ENCODE results near the gene RBMX.
A peak's percentile ranks its signal among the peaks of the same experiment; 100 is the strongest.
"Not testable (repeated sequence)": the region's sequence is repeated elsewhere in the genome, so short reads cannot be mapped to it uniquely, and the experiment has no call there.

The RBMX gene

DNA sequence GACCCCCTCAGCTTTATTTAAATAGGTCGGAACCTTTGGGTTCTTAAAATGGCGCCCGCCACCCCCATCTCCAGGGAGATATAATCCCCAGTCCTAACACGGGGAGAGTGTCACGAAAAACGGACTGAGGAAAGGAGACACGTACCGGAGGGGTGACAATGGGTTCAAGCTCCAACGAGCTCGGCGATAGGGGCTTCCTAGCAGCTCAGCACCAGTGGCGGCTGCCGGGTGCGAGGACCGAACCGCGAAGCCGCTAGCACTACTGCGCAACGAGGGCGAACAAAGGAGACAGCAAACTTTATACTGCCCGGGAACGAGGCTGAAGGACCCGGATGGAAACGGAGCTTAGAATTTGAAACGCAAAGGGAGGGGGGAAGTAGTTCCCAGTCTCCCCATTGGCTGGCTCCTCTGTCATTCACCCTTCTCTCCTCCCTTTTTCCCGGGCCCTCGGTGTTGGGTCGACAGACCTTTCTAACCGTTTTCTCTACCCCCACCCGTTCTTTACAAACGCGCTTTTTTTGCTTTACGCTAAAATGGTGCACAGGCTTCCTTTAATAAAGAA is at the start of gene RBMX:
Gene RBMX (minus strand): TSS at position 274 of the 562 bp plus-strand sequence. CDS start 1,298 bp downstream, outside the sequence.
- DNase-seq: peak; percentile 89

DNA sequence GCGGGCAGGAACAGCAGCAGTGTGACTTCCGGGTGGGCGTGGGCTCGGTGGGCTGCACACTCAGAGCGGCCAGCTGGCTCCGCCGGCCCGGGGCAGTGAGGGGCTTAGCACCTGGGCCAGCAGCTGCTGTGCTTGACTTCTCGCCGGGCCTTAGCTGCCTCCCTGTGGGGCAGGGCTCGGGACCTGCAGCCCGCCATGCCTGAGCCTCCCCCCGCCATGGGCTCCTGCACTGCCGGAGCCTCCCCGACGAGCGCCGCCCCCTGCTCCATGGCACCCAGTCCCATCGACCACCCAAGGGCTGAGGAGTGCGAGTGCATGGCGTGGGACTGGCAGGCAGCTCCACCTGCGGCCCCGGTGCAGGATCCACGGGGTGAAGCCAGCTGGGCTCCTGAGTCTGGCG is 40.9 kb upstream of the RBMX start:
- not testable (repeated sequence) for DNase-seq

DNA sequence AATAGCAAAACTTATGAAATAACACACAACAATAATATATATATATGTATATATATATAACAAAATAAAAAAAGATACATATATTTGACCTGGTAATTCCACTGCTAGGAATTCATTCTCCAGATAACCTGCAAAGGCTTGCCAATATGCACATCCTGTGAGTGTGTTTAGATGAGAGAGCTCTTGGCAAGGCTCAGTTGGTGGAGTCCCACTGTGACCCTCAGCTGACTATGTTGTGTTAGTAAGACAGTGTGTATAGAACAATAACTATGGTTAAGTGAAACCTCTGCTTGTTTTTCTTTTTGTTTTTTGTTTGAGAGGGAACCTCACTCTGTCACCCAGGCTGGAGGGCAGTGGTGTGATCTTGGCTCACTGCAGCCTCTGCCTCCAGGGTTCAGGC is 39.5 kb upstream of the RBMX start:
- DNase-seq: no peak

DNA sequence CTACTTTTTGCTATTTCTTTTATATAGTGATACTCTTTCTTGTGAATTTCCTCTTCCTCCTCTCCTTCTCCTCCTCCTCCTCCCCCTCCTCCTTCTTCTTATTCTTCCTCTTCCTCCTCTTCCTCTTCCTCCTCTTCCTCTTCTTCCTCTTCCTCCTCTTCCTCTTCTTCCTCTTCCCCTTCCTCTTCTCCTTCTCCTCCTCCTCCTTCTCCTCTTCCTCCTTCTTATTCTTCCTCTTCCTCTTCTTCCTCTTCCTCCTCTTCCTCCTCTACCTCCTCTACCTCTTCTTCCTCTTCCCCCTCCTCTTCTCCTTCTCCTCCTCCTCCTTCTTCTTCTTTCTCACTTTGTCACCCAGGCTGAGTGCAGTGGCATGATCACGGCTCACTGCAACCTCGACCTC is 36.3 kb upstream of the RBMX start:
- DNase-seq: no peak

DNA sequence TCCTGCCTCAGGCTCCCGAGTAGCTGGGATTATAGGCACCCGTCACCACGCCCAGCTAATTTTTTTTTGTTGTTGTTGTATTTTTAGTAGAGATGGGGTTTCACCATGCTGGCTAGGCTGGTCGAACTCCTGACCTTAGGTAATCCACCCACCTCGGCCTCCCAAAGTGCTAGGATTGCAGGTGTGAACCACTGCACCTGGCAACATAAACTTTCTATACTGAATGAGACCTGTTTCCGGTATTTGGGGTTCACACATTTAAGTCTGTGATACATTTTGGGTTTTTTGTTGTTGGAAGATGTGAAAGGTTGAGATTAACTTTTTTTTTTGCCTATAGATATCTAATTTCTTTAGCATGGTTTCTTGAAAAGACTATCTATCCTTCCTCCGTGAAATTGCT is 31.1 kb upstream of the RBMX start:
- not testable (repeated sequence) for DNase-seq

DNA sequence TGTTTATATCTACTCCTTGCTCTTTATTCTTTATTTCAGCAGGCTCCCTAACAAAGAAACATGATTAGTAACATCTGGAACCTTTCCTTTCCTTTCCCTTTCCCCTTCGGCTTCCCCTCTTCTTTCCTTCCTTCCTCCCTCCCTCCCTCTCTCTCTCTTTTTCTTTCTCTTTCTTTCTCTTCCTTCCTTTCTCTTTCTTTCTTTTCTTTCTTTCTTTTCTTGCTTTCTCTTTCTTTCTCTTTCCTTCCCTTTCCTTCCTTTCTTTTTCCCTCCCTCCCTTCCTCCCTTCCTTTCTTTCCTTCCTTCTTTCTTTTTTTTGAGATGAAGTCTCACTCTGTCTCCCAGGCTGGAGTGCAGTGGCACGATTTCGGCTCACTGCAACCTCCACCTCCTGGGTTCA is 30.7 kb upstream of the RBMX start:
- DNase-seq: no peak

DNA sequence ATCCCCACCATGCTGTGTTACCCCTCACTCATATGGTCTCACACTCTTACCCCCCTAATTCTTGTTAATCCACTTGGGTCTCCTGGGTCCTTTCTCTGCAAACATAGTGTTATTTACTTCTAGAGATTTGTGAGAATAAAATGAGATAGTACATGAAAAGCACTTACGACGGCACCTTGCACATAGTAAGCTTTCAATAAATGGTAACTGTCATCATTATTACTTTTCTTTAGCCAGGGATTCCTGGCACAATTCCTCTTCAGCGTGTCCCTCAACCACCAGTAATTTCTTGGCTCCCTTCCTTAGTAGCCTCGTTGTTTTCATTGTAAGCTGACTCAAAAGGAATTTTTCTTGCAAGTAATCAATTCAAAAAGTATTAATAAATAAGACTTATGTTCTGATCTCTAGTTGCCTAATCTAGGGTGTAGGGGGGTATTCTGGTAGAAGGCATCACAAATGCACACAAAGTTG is 30.1 kb upstream of the RBMX start:
- DNase-seq: no peak

DNA sequence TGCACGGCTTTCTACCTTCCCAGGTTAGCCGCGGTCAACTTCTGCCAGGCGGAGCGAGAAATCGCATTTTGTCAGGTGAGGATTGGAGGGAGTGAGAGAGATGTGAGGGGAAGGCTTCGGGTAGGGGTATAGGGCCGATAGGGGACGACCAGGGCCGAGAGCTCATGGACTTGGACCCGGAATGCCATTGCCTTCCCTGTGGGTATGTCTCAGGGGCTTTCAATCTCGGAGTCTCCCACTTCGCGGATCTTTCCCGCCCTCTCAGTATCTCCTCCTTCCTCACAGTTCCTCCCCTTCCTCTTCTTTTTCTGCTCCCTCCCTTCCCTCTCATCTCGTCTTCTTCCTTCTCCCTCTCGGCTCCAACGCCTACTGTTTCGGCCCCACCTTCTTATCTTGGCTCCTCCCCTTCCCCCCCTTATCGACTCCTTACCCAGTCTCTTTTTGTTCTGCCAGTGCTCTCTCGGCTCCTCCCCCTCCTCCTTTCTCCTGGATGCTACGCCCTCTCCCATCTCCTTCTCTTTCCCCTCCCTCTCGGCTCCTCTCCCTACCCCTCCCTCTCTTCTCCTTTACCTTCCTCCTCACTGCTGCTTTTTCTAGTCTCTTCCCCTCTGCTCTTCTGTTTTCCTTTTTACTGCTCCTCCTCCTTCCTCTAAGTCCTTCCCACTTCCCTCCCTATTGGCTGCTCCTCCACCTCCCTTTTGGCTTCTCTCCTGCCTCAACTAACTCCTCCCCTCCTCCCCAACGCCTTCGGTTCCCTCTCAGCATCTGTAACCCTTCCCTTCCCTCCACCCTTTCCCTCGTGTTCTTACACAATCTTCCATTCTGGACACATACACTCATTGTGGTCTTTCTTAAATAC is 29.4 kb upstream of the RBMX start:
- peak; percentile 87 for DNase-seq

DNA sequence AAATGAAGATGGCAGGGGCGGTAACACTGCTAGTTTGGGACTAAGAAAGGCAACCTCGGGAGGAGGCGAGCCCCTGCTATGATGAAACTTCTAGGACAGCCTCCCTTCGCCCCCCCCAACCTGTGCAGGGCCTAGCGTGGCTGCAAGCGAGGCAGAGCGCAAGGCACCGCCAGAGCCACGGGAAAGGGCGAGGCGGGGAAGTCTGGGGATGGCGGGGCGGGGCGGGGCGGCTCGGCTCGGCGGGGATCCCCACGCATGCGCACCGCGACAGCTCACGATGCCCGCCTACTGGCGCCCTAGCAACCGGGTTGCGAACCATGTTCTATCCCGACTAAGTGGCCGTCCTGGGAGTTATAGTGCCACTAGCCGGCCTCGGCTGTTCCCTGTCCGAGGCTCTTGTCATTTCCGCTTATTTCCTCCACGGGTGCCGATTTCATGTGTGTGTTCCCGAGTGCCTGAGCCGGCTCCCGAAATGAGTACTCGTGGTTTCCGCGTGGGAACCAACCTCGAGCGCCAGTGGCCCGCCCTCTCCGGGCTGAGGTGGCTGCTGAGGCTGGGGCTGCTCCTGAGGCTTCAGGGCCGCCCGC is 28.7 kb upstream of the RBMX start:
- peak; percentile 65 for DNase-seq

DNA sequence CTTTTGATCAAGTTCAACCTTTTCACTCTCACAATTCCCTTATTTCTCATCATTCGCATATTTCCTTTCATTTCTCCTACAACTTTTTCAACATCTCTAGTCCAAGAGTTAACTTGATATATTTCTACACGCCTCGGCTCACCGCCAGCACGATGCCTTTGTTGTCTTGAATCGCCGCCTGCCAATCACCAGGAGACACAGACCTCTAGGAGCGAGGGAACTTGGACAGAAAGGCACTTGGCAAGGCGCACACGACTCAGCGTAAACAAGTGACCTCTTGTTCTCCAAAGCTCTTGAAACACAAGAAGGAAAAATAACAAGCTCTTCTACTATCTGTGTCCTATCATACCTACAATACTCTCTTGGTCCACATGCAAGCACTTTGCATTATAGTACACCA is 27.1 kb upstream of the RBMX start:
- no peak for DNase-seq

DNA sequence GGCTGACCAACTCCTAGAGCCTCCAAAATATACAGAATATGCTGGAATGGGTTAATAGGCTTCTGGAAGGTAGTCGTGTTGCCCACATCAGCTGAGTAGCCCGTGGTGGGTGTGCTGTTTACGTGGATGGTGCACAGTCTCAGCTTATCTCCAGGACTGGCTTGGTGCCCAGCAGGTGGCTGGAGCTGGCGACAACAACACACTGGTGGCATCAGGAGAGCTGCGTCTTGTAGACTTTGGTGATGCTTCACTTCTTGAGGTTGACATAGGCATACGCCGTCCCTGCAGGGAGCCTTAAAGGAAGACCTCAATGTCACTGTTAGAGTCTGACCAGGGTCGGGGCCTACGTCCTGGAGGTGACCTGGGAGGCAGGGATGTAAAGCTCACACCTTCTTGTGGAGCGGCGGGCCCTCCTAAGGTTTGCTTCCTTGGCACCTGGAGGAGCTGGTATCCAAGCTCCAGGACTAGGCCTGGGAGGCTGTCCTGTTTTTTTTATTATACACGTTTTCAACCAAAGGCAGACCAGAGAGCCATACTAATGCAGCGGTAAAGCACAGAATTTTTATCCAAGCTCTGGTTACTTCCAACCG is 26.5 kb upstream of the RBMX start:
- DNase-seq: no peak

DNA sequence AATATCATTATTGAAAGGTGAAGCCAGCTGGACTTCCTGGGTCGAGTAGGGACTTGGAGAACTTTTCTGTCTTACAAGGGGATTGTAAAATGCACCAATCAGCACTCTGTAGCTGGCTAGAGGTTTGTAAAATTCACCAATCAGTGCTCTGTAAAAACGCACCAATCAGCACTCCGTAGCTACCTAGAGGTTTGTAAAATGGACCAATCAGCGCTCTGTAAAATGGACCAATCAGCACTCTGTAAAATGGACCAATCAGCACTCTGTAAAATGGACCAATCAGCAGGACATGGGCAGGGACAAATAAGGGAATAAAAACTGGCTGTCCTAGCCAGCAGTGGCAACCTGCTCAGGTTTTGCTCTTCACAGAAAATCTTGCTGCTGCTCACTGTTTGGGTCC is 23.5 kb upstream of the RBMX start:
- not testable (repeated sequence) for DNase-seq

DNA sequence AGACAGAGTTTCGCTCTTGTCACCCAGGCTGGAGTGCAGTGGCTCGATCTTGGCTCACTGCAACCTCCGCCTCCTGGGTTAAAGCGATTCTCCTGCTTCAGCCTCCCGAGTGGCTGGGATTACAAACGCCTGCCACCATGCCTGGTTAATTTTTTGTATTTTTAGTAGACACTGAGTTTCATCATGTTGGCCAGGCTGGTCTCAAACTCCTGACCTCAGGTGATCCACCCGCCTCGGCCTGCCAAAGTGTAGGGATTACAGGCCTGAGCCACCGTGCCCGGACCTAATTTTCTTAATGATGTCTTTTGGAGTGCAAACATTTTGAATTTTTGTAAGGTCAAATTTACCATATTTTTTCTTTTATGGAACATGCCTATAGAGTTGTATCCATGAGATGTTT is 19.5 kb upstream of the RBMX start:
- not testable (repeated sequence) for DNase-seq

DNA sequence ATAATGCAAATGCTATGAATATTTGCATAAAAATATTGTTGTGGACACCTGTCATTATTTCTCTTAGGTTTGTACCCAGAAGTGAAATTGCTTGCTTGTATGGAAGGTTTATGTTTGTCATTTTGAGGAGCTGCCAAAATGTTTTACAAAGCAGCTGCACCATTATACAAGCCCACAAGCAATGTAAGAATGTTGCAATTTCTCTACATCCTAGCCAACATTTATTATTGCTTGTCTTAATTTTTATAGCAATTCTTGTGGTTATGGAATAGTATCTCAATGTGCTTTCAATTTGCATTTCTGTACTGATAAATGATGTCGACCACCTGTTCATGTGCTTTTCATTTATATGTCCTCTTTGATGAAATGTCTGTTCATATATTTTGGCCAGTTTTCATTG is 18.7 kb upstream of the RBMX start:
- no peak for DNase-seq

DNA sequence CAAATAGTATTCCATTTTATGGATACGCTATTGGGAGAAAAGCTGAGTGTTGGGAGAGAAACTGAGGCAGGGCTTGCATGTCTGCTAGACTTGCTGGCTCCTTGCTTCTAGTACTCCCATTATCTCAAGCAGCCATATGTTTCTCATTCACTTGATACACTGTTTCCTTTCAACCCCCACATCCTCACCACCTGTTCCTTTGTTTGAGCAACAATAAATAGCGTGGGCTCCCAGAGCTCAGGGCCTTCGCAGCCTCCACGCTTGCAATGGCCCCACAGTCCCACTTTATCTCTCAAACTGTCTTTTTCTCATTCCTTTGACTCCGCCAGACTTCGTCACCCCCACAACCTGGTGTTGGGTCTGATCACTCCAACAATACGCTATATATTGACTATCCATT is 18.2 kb upstream of the RBMX start:
- not testable (repeated sequence) for DNase-seq

DNA sequence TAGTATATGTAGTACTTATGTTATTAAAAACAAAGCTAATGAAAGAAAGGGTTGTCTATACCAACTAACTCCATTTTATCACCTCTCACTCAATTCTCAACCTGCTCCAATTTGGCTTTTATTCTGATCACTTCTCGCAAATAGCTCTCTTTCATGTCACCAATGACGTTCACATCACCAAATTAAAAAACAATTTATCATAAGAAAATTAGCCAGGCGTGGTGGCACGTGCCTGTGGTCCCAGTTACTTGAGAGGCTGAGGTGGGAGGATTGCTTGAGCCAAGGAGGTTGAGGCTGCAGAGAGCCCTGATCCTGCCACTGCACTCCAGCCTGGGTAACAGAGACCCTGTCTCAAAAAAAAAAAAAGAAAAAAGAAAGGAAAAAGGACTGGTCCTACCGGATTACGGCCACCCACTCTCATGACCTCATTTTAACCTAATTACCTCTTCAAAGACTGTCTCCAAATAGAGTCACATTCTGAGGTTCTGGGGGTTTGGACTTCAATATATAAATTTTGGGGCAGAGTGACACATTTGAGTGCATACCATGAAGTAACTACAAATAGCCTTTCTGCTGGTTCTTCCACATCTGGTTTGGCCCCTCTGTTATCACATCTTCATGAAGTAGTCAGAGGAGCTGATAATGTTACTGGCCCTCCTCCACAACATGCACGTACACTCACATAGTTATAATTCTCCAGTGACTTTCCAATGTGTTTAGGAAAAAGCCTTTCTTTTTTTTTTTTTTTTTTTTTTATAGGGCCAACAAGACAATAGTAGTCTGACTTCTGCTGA is 15.8 kb upstream of the RBMX start:
- no peak for DNase-seq

DNA sequence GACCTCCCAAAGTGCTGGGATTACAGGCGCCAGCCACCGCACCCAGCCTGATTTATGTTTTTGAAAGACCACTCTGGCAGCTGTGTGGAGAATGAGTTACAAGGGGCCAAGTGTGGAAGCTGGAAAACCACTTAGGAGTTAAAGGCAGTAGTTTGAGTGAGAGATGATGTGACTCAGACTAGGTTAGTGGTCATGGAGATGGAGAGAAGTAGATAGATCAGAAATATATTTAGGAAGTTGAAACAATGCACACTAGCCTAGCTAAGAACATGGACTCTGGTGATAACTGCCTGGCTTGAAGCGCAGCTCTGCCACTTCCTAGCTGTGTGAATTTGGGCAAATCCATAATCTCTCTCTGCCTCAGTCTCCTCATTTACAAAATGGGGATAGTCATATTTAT is 11.9 kb upstream of the RBMX start:
- no peak for DNase-seq

DNA sequence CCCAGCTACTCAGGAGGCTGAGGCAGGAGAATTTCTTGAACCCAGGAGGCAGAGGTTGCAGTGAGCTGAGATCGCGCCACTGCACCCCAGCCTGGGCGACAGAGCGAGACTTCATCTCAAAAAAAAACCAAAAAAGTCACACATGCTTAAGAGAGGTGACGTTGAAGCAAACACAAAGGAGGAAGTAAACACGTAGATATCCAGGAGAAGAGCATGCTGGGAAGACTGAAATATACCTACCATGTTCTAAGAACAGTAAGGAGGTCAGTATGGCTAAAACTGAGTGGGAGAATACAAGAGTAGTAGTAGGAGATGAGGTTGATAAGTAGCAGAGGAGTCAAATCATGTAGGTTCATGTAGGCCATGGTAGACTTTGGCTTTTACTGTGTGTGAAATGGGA is 10.1 kb upstream of the RBMX start:
- DNase-seq: not testable (repeated sequence)

DNA sequence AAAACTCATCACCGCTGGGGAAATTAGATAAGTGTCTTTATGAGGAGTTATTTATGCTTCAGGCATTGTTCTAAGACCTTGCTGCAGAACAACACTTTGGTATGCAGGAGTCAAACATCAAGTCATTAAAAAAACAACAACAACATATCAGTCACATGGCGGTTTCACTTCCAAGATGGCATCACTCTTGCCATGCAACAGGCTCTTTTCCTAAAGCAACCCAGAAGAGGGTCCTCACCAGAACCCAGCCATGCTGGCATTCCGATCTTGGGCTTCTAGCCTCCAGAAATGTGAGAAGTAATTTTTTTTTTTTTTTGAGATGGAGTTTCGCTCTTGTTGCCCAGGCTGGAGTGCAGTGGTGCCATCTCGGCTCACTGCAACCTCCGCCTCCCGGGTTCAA is 8.7 kb upstream of the RBMX start:
- no peak for DNase-seq

DNA sequence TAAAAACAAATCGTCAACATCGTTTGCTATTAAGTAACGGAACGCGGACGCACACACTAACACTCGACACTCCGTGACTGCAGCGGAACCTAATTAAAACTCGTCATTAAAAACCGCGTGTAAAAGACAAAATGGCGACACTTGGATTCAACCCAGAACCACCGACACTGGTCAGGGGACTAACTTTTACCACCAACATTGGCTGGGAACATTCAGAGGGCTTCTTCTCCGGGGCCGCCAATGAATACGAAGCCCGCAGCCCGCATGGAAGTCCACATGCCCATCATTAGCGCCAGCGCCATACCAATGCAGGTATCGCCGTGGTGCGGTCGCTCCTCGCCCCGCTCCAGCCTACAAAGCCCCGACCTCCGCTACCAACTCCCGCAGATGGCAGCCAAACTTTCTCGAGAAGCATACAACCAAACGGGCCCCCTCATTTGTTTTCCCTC is 498 bp downstream of the RBMX start:
- DNase-seq: peak; percentile 9

DNA sequence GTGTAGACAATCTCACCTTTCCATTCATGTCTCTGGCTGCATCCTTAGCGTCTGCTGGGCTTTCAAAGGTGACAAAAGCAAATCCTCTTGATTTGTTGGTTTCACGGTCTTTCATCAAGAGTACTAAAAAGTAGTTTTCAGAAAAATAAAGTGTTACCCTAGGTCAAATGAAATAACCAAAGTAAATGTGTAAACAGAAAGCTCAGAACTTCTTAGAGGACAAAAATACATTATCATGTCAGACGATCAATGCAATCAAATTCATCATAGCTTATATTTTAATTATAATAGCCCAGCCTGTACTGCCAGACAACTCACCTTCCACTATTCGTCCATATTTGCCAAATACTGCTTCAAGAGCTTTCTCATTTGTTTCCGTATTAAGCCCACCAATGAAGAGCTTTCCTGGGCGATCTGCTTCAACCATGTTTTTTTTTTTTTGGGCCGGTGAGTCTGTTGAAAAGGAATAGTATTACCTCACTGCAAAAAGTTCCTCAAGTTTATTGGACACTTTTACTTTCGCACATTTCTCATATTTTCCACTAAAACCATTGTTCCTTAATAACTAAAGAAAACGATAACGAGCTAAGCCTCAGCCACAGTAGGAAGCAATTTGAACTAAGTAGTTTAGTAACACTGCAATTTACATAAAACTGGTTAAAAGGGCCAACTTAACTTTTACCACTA is 1.4 kb downstream of the RBMX start:
- DNase-seq: no peak

DNA sequence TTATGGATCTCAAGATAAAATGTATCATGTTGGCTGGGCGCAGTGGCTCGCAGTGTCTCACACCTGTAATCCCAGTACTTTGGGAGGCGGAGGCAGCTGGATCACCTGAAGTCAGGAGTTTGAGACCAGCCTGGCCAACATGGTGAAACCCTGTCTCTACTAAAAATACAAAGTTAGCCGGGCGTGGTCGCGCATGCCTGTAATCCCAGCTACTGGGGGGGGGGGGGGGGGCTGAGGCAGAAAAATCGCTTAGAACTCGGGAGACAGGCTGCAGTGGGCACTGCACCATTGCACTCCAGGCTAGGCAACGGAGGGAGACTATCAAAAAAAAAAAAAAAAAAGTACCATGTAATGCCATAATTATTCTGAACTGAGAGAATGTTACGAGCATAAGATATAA is 2.1 kb downstream of the RBMX start:
- DNase-seq: no peak
